ENCODE results near the gene CCNDBP1. TPM values are rescaled to one million over a fixed set of nuclear protein-coding genes. Genes with fewer than 3 reads are reported as not detected.

CCNDBP1 gene
- total RNA-seq, 1 experiment from 2014 or later: 20.4 TPM

DNA sequence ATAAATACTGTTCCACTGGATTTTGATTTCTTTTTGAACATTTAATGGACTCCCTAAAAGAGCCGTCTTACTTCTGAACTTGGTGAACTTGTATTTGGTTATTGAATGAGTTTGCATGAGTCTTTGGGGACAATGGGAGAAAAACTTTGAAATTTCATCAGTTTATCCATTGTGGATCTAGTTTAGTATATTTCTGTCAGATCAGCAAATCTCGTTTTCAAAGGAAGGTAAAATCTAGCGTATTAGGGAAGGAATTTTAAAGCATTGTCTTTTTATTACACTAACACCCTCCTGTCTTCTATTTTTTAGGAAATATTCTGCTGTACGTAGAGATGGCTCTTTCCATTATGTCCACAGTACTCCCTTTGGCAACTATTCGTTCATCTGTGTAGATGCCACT, 39.0 kb upstream of the CCNDBP1 start (continued):
- no peak for TF ChIP-seq TCF7 (CRISPR knock-in tag; IDR thresholded peaks at IDR 0.05; ENCODE audit: low read depth)
- no peak for TF ChIP-seq KAT7 (CRISPR knock-in tag; IDR thresholded peaks at IDR 0.05; ENCODE audit: borderline replicate concordance)
- TF ChIP-seq, protein P1, sequence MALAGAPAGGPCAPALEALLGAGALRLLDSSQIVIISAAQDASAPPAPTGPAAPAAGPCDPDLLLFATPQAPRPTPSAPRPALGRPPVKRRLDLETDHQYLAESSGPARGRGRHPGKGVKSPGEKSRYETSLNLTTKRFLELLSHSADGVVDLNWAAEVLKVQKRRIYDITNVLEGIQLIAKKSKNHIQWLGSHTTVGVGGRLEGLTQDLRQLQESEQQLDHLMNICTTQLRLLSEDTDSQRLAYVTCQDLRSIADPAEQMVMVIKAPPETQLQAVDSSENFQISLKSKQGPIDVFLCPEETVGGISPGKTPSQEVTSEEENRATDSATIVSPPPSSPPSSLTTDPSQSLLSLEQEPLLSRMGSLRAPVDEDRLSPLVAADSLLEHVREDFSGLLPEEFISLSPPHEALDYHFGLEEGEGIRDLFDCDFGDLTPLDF (CRISPR knock-in tag; IDR thresholded peaks at IDR 0.05): no peak
- no peak for TF ChIP-seq SMAD4 (CRISPR knock-in tag; IDR thresholded peaks at IDR 0.05)
- no peak for TF ChIP-seq NFE2L1 (CRISPR knock-in tag; IDR thresholded peaks at IDR 0.05)
- no peak for TF ChIP-seq FOXJ3 (CRISPR knock-in tag; IDR thresholded peaks at IDR 0.05; ENCODE audit: borderline replicate concordance)

DNA sequence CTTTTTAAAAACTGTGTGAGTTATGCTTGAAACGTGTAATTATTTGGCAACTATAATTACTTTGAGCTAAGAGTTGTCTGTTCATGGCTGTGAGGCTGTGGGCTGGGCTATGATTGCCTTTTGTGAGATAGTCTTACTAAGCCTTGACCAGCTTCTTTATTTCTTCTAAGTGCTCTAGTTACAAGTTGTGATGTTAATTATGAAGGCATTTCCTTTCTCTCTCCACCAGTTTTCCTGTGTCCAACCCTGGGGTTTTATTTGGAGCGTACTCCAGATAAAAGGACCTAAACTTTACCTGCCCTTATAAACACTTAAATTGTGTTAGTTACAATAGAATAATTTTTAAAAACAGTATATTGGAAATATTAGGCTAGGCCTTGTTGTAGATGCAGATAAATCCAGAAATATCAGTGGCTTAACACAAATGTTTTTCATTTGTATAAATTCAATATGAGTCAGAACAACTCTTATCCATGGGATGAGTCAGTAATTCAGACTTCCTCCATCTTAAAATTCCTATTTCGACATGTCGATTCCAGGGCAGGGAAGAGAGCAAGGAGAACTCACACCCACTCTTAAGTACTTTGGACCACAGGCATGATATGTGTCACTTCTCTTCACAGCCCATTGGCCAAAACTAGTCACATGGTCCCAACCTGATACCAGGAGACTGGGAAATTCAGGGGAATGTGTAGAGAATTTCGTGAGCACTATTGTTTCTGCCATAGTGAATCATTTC, 34.8 kb upstream of the CCNDBP1 start:
- H3K9me3 Mint-ChIP-seq: no peaks in the 10 kb centered on the region
- no peak overlapping the region; the same call in 1 of the 2 replicates for H3K27ac Mint-ChIP-seq
- no peak for DNase-seq (ENCODE audit: low spot score)
- TF ChIP-seq, protein P2, sequence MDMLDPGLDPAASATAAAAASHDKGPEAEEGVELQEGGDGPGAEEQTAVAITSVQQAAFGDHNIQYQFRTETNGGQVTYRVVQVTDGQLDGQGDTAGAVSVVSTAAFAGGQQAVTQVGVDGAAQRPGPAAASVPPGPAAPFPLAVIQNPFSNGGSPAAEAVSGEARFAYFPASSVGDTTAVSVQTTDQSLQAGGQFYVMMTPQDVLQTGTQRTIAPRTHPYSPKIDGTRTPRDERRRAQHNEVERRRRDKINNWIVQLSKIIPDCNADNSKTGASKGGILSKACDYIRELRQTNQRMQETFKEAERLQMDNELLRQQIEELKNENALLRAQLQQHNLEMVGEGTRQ (CRISPR knock-in tag; IDR thresholded peaks at IDR 0.05): peak; percentile 30; the same call in 1 of the 2 replicates
- TF ChIP-seq ZNF121 (CRISPR knock-in tag; IDR thresholded peaks at IDR 0.05): no peak
- CTCF ChIA-PET: no interaction called here
- POLR2A ChIA-PET: no interaction called here
- no peaks in the 10 kb centered on the region for H3K27me3 Mint-ChIP-seq (ENCODE audit: low read depth)
- H3K4me3 Mint-ChIP-seq: no peak overlapping the region
- ATAC-seq: 0 out of 2 replicates have a peak, but pooled peaks have one; percentile 32
- H3K4me1 Mint-ChIP-seq: 0 out of 2 replicates have a peak, but pooled peaks cover 3% of the 10 kb centered on the region
- peaks cover 6% of the 10 kb centered on the region for H3K36me3 Mint-ChIP-seq

DNA sequence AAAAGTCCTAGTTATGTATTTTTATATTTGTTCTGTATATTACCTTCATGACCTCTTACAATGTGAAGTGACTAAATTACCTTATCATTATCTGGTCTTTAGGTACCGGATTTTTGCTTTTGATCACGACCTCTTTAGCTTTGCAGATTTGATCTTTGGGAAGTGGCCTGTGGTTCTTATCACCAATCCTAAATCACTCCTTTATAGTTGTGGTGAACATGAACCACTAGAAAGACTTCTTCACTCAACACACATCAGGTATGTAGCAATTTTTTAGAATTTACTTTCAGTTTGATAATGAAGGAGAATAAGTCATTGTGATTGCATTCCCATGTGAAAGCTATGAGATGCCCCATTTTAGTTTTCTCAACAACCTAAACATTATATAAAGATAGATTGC, 33.5 kb upstream of the CCNDBP1 start:
- DNase-seq (ENCODE audit: low spot score) (no peak), ATAC-seq (no peak)
- ChIA-PET POLR2A (no interaction called here), CTCF (no interaction called here)
- Mint-ChIP-seq H3K27ac (no peak overlapping the region; the same call in 1 of the 2 replicates), H3K36me3 (peaks cover 6% of the 10 kb centered on the region), H3K9me3 (no peaks in the 10 kb centered on the region), H3K4me1 (0 out of 2 replicates have a peak, but pooled peaks cover 3% of the 10 kb centered on the region), H3K4me3 (no peak overlapping the region), H3K27me3 (ENCODE audit: low read depth) (no peaks in the 10 kb centered on the region)
- TF ChIP-seq NR3C1 (CRISPR knock-in tag; conservative IDR thresholded peaks at IDR 0.05; ENCODE audit: low read depth) (no peak), FOXJ3 (CRISPR knock-in tag; IDR thresholded peaks at IDR 0.05; ENCODE audit: borderline replicate concordance) (no peak), ZBTB21 (CRISPR knock-in tag; IDR thresholded peaks at IDR 0.05; ENCODE audit: borderline replicate concordance) (no peak)
- TF ChIP-seq, protein P3, sequence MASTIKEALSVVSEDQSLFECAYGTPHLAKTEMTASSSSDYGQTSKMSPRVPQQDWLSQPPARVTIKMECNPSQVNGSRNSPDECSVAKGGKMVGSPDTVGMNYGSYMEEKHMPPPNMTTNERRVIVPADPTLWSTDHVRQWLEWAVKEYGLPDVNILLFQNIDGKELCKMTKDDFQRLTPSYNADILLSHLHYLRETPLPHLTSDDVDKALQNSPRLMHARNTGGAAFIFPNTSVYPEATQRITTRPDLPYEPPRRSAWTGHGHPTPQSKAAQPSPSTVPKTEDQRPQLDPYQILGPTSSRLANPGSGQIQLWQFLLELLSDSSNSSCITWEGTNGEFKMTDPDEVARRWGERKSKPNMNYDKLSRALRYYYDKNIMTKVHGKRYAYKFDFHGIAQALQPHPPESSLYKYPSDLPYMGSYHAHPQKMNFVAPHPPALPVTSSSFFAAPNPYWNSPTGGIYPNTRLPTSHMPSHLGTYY (CRISPR knock-in tag; IDR thresholded peaks at IDR 0.05): no peak
- TF ChIP-seq, protein P4, sequence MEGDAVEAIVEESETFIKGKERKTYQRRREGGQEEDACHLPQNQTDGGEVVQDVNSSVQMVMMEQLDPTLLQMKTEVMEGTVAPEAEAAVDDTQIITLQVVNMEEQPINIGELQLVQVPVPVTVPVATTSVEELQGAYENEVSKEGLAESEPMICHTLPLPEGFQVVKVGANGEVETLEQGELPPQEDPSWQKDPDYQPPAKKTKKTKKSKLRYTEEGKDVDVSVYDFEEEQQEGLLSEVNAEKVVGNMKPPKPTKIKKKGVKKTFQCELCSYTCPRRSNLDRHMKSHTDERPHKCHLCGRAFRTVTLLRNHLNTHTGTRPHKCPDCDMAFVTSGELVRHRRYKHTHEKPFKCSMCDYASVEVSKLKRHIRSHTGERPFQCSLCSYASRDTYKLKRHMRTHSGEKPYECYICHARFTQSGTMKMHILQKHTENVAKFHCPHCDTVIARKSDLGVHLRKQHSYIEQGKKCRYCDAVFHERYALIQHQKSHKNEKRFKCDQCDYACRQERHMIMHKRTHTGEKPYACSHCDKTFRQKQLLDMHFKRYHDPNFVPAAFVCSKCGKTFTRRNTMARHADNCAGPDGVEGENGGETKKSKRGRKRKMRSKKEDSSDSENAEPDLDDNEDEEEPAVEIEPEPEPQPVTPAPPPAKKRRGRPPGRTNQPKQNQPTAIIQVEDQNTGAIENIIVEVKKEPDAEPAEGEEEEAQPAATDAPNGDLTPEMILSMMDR (IDR thresholded peaks at IDR 0.05): no peak

DNA sequence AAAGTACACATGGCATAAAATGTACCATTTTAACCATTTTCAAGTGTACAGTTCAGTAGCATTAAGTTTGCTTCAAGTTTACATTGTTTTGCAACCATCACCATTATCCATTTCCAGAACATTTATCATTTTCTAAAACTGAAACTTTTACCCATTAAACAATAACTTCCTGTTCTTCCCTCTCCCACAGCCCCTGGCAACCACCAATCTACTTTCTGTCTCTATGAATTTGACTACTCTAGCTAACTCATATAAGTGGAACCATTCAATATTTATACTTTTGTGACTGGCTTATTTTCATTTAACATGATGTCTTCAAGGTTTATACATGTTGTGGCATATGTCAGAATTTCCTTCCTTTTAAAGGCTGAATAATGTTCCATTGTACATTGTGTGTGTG, 31.9 kb upstream of the CCNDBP1 start:
- ChIA-PET POLR2A (no interaction called here), CTCF (no interaction called here)
- DNase-seq (ENCODE audit: low spot score): no peak
- H3K27me3 Mint-ChIP-seq (ENCODE audit: low read depth): no peaks in the 10 kb centered on the region
- H3K27ac Mint-ChIP-seq: no peak overlapping the region
- H3K9me3 Mint-ChIP-seq: no peaks in the 10 kb centered on the region
- 0 out of 2 replicates have a peak, but pooled peaks cover 3% of the 10 kb centered on the region for H3K4me1 Mint-ChIP-seq
- no peak overlapping the region for H3K4me3 Mint-ChIP-seq
- peaks cover 6% of the 10 kb centered on the region for H3K36me3 Mint-ChIP-seq
- no peak for ATAC-seq
- TF ChIP-seq, protein P5, sequence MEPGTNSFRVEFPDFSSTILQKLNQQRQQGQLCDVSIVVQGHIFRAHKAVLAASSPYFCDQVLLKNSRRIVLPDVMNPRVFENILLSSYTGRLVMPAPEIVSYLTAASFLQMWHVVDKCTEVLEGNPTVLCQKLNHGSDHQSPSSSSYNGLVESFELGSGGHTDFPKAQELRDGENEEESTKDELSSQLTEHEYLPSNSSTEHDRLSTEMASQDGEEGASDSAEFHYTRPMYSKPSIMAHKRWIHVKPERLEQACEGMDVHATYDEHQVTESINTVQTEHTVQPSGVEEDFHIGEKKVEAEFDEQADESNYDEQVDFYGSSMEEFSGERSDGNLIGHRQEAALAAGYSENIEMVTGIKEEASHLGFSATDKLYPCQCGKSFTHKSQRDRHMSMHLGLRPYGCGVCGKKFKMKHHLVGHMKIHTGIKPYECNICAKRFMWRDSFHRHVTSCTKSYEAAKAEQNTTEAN (CRISPR knock-in tag; IDR thresholded peaks at IDR 0.05): no peak
- TF ChIP-seq FOXK1 (CRISPR knock-in tag; IDR thresholded peaks at IDR 0.05) (no peak), ZBTB21 (CRISPR knock-in tag; IDR thresholded peaks at IDR 0.05; ENCODE audit: borderline replicate concordance) (no peak), MXD4 (CRISPR knock-in tag; IDR thresholded peaks at IDR 0.05; ENCODE audit: borderline replicate concordance) (no peak), NR2C2 (CRISPR knock-in tag; IDR thresholded peaks at IDR 0.05) (no peak)
- TF ChIP-seq, protein P6, sequence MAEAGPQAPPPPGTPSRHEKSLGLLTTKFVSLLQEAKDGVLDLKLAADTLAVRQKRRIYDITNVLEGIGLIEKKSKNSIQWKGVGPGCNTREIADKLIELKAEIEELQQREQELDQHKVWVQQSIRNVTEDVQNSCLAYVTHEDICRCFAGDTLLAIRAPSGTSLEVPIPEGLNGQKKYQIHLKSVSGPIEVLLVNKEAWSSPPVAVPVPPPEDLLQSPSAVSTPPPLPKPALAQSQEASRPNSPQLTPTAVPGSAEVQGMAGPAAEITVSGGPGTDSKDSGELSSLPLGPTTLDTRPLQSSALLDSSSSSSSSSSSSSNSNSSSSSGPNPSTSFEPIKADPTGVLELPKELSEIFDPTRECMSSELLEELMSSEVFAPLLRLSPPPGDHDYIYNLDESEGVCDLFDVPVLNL (CRISPR knock-in tag; IDR thresholded peaks at IDR 0.05; ENCODE audit: borderline replicate concordance, low read depth): no peak
- TF ChIP-seq, protein P1 (CRISPR knock-in tag; IDR thresholded peaks at IDR 0.05): no peak
- TF ChIP-seq, protein P7, sequence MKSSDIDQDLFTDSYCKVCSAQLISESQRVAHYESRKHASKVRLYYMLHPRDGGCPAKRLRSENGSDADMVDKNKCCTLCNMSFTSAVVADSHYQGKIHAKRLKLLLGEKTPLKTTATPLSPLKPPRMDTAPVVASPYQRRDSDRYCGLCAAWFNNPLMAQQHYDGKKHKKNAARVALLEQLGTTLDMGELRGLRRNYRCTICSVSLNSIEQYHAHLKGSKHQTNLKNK (CRISPR knock-in tag; IDR thresholded peaks at IDR 0.05): no peak

Data from WTC11 (cell line).